Left cardiac atrium (tissue), 4 donors: ENCODE data around the gene FOXC2. TPM values are rescaled to one million over a fixed set of nuclear protein-coding genes. Genes with fewer than 3 reads are reported as not detected.

ENCODE experiments used
- ATAC-seq, 2 donors: fragments of 200-7000 bp; cut with Tn5 transposase; one replicate each; pipeline ENCODE4 v1.9.1; 2020; ENCODE audit warnings: mild to moderate bottlenecking in 2 of 2, moderate library complexity in 2 of 2
- DNase-seq: peaks from one replicate; pipeline ENCODE4 v3.0.0-alpha.2; 2020
- intact Hi-C, 2 donors: fragments of 100-400 bp; cut with DNase I; formaldehyde crosslinking; loops; one replicate each; pipeline versions ENCODE4 v1.14.1 to v1.15.1; 2022 to 2023
- long read RNA-seq: library from polyadenylated mRNA; unstranded; transcript quantifications from one replicate; pipeline ENCODE4 v2.0.0, GENCODE V29; 2021
- total RNA-seq, 2 donors: library from RNA; stranded (reverse); fragmentation: NEBNext Ultra II Directional; extraction: Animal tissue kit (Norgen Biotek cat#: 25700); gene quantifications; one replicate each; pipeline ENCODE4 v1.2.1, GENCODE V29; 2021
- donor health status: DM: no; HTN: yes; CAD: no.
- donor health status: DM: no; HTN: yes; CAD: no; lungs with severe emphysema.
- donor health status: DM: yes; HTN: yes; CAD: no.
- donor health status: Dilated cardiomyopathy.

The FOXC2 gene
- total RNA-seq: 1 to 10 TPM; 1.9 to 5.3 TPM
- long read RNA-seq, partial matches to known transcripts: 0 of 1 reads
- long read RNA-seq, other reads (novel, unspliced or antisense): 0 of 1 reads

- DNase-seq (peak; percentile 92), ATAC-seq (peak; percentile 63 to 69)
- intact Hi-C loops: loop anchor here in 1 of 2 donors (5.0 kb wide), 1 partner anchor 711 kb away; no protein-coding TSS in a partner anchor
Measured at GRCh38 chr16:86566601-86566965, at the start of gene FOXC2. Gene FOXC2 (plus strand): TSS chr16:86566829. CDS start chr16:86567336, 507 bp downstream.

DNA sequence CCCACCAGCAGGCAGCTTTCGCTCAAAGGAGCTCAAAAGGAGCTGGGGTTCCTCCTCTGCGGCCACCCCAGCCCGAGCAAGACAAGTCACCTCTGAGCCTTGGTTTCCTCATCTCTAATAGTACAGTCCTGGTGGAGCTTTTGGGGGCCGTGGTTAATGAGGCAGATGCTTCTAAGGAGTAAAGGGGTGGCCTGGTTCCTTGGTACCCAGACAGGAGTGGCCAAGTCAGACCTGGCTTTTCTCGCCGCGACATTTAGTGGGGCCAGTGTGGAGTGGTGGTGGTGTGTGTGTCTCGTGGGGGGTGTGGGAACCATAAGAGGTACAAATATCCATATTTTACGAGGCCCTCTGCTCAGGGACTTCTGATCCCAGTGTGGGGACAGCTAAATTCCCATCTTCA is 49.6 kb upstream of the FOXC2 start:
- ATAC-seq (no peak), DNase-seq (no peak)
- intact Hi-C loops: loop anchor here (5.0 kb wide), 3 partner anchors 175 to 695 kb away; no protein-coding TSS in a partner anchor

- ATAC-seq: peak; percentile 78 to 79
- intact Hi-C loops: loop anchor here (2.0 to 5.0 kb wide), 4 partner anchors 175 to 695 kb away; no protein-coding TSS in a partner anchor
- peak; percentile 68 for DNase-seq
Measured at GRCh38 chr16:86517652-86518258, 48.9 kb upstream of the FOXC2 start.

- intact Hi-C loops: loop anchor here (2.0 to 5.0 kb wide), 4 partner anchors 177 to 697 kb away; no protein-coding TSS in a partner anchor
- ATAC-seq (no peak), DNase-seq (no peak)
Measured at GRCh38 chr16:86519007-86519648, 47.5 kb upstream of the FOXC2 start.

GRCh38 chr16:86519649-86520316 is 46.8 kb upstream of the FOXC2 start:
- ATAC-seq: peak; percentile 34 to 39
- intact Hi-C loops: loop anchor here (2.0 to 5.0 kb wide), 4 partner anchors 177 to 697 kb away; no protein-coding TSS in a partner anchor
- DNase-seq: peak; percentile 62

GRCh38 chr16:86520317-86521210 is 46.1 kb upstream of the FOXC2 start:
- ATAC-seq (no peak), DNase-seq (no peak)
- intact Hi-C loops: loop anchor here in 1 of 2 donors (5.0 kb wide), 1 partner anchor 178 kb away; no protein-coding TSS in a partner anchor

DNA sequence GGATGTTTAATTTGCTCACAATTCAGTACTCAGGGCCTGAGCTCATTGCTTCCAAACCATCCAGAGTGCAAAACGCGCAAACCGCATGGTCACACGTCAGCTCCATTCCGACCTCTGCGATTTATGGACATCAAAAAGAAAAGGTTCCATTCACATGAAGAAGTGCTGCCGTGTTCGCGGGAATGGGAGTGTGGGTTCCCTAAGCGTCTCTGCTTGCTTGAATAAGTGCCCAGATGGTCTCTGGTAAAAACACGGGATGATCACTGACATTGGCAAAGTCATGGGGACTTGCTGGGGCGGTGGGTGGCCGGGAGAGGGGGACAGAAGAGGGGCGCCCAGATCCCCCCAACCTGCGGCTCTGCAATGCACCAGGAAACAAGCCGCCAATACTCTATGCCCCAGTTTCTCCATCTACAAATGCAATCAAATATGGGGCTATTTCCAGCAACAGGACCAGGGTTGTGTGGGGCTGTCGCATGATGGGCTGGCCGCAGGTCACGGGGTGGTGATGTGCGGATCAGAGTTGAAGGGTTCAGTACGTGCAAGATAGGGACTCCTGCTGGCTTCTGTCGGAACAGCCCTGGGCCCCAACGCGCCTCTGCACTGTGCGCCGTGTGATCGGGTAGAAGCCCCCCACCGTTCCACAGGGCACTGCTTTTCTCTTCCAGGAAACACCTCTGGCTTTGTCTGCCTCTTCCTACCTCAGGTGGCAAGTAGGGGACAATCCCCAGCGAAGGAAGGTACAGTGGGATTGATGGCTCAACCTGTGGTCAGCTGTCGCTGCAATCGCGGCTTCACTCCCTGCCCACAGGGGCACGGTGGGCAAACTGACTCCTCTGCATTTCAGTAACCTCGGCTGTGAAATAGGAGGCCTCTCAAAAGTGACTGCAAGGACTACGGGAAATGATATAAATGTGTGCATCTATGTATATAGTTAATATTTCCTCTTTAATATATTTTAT is 45.1 kb upstream of the FOXC2 start:
- intact Hi-C loops: loop anchor here in 1 of 2 donors (5.0 kb wide), 1 partner anchor 179 kb away; no protein-coding TSS in a partner anchor
- DNase-seq (no peak), ATAC-seq (no peak)

GRCh38 chr16:86522634-86523033 is 44.0 kb upstream of the FOXC2 start:
- DNase-seq (no peak), ATAC-seq (no peak)
- intact Hi-C loops: loop anchor here in 1 of 2 donors (5.0 kb wide), 1 partner anchor 180 kb away; no protein-coding TSS in a partner anchor

DNA sequence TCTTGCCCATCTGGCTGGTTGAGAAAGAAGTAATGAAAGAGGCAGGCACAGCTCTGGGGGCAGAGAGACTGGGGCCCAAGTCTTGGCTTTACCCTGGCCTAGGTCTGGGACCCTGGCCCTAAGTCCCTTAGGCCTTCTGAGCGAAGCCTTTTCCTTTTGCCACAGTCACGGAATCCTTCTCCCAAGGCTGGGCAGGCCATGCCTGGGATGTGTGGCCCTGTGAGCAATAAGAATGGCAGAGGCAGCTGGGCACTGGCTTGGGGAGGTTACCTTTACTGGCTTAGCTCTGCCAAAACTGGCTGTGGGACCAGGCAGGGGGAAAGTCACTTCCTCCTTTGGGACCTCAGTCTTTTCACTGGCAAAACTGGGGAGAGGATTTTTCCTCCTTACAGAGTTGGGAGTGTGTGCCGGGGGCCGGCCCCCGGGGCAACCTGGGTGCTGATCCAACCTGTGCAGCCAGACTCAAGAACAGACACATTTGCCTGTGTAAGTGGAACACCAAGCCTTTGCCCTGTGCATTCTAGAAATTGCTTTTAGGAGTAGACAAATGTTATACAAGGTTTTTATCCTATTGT is 43.4 kb upstream of the FOXC2 start:
- intact Hi-C loops: loop anchor here in 1 of 2 donors (5.0 kb wide), 1 partner anchor 181 kb away; no protein-coding TSS in a partner anchor
- ATAC-seq (no peak), DNase-seq (no peak)

- no peak for ATAC-seq
- intact Hi-C loops: loop anchor here in 1 of 2 donors (5.0 kb wide), 1 partner anchor 182 kb away; no protein-coding TSS in a partner anchor
- no peak for DNase-seq
Measured at GRCh38 chr16:86524029-86524428, 42.6 kb upstream of the FOXC2 start.

DNA sequence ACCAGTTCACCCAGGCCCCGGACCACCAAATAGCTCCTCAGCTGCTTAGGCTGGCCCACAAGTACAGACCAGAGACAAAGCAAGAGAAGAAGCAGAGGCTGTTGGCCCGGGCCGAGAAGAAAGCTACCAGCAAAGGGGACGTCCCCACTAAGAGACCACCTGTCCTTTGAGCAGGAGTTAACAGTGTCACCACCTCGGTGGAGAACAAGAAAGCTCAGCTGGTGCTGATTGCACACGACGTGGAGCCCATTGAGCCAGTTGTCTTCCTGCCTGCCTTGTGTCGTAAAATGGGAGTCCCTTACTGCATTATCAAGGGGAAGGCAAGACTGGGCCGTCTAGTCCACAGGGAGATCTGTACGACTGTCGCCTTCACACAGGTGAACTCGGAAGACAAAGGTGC is 40.9 kb upstream of the FOXC2 start:
- DNase-seq (no peak), ATAC-seq (no peak)
- intact Hi-C loops: no loop called here

DNA sequence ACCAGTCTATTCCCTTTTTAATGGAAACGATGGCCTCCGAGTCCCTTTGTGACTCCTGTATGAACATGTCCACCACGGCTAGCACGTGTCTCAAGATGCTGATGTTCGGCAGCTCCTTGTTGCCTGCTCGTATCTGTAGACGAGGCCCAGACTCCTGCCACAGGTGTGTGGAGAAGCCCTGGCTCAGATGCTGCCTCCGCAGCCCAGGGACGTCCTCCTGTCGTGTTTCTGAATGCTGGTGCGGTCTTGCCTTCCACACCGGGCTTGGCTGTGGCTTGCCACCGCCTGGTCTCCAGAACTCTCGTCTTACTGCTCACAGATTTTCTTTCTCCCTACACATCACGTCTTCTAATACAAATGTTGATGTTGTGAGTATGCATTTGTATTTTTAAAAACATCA is 39.3 kb upstream of the FOXC2 start:
- no peak for ATAC-seq
- intact Hi-C loops: no loop called here
- no peak for DNase-seq

DNA sequence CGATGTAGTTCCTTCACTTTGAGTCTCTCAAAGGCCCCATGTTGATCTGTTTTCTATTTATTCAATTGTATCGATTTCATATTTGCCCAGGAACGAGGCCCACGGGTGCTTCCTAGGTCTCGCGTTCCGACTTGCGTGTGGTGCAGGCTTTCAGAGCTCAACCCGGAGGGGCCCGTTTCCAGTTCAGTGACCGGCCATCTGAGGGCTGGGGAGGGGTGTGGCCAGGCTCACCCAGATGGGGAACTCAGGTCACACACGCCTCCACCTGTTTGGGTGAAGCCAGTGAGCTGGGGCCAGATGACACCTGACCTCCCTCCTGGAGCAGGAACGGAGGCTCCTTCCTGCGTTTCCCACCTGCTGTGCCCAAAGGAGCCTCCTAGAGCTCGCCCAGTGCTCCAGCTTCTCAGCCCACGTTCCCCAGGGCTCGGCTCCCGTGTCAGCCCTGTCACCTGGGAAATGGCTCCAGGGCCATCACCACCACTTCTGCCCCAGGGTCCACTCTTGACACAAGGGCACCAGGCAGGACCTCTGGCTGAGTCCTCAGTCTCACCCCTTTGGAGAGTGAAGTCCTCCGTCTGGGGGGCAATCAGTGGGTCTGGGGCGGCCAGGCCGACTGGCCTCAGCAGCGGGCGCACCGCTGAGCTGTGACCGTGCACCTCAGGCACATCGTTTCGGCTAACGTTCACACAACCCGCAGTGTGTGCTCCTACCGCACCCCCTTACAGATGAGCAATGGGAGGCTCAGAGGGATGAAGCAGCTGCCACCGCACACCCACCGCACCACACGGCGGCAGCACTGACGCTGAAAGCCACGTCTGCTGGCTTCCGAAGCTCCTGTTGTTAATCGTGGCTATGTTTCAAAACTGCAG is 38.3 kb upstream of the FOXC2 start:
- DNase-seq (no peak), ATAC-seq (no peak)
- intact Hi-C loops: no loop called here

DNA sequence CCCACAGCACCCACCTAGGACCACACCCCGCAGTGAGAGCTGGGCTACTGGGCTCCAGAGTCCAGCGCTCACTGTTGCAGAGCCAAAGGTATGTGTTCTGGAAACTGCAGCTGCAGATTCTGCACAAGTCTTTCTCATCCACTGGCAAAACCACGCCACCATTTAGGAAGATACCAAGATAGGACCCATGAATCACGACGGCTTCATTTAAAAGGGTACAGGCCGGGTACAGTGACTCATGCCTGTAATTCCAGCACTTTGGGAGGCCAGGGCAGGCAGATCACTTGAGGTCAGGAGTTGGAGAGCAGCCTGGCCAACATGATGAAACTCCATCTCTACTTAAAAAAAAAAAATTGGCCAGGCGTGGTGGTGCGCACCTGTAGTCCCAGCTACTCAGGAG is 37.5 kb upstream of the FOXC2 start:
- ATAC-seq: no peak
- DNase-seq: no peak
- intact Hi-C loops: no loop called here

- intact Hi-C loops: no loop called here
- DNase-seq (no peak), ATAC-seq (no peak)
Measured at GRCh38 chr16:86530251-86531190, 36.1 kb upstream of the FOXC2 start.
